HG03135 (cell line): ENCODE results near the gene PIP5K1C.

Experiments used
- ATAC-seq: cut with Tn5 transposase; IDR thresholded peaks from one replicate; pipeline ENCODE4 v1.9.1; 2021; ENCODE audit warnings: mild to moderate bottlenecking, moderate library complexity; ENCODE audit not compliant: unreplicated experiment

PIP5K1C gene

DNA sequence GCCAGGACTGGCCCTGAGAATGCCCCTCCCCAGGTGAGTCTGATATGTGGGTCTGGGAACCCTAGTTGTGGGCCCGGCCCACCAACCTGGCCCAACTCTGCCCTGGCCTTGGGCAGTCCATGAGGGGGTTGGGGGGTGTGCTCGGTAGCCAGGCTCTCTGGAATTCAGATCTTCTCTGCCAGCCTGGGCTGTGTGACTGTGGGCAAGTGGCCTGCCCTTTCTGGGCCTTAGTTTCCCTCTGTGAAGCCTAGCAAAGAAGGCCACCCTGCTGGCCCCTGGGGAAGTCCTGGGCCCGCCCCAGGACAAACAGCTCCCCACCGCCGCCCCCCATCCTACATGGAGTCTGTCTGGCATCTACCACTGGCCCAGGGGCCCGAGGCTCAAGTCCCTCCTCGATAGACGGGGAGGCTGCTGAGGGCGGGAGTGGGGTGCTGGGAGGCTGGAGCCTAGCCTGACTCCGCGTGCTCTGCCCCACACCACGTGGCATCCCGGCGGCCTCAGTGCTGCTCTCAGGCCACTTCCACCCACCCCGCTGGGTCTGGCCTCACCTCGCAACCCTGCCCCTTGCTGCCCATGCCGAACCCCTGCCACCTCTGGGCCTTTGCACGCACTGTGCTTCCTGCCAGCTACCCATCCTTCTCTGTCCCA, 85.3 kb downstream of the PIP5K1C start:
- ATAC-seq = no peak

DNA sequence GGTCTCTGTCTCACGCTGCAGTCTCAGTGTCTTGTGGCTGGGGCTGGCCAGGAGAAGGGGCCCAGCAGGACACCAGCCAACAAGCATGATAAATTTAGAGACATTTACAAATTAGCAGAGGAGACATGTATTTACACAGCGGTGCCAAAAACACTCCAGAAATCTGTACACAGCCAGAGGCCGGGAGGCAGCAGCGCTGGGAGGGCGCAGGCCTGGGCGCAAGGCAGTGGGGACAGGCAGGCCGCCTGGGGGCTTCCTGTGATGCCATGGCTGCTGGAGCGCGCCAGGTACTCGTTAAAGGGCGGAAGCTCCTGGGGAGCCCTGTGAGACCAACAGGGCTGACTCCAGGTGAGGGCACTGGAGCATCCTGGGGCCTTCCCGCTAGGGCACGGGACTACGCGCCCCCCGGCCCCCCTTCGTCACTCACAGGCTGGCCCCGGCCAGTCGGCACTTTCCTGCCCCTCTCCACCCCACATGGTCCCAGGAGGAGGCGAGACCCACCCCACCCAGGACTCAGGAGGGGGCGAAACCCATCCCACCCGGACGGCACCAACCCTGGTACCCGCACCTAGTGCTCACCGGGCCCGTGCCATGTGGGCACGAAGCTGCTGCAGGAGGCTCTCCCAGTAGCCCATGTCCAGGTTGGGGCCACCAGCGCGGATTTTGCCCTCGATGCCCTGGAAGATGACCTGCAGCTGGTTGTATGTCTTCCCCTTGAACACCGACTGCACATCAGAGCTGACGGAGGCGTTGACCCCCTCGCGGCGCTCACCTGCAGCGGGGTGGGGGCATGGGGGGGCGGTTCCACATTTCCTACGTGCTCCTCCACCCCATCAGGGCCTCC, 86.2 kb downstream of the PIP5K1C start:
- ATAC-seq = no peak

DNA sequence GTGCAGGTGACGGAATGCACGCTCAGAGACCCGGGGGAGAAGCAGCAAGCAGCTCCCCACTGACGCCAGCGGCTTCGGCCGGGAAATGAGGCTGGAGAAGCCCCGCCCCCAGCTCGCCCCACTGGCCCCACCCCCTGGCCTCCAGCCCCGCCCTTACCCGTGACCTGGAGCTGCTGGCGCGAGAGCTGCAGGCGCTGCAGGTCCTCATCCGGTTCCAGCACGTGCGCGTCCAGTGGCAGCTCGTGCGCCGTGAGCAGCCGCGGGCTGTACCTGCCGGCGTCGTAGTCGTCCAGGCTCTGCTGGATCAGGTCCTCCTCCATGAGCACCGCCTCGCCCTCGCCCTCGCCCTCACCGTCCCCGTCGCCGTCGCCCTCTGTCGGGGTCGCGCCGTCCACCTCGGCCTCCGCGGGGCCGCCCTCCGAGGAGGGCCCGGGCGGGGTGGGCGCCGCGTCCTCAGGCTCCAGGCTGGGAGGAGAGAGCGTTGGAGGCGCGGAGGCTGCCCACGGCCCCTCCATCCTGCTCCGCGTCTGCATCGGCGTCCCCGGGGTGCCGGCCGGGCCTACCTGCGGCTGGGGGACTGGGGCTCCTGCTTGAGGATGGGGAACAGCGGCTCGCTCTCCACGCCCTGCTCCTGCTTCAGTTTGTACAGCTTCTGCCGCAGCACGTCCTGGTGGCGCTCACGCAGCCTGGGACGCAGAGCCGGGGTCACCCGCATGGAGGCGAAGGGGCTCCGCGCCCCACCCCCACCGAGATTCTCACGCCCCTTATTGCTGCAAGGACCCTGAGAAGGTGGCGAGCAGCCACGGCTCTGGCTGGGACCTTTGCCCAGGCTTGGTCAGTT, 87.1 kb downstream of the PIP5K1C start:
- no peak for ATAC-seq

DNA sequence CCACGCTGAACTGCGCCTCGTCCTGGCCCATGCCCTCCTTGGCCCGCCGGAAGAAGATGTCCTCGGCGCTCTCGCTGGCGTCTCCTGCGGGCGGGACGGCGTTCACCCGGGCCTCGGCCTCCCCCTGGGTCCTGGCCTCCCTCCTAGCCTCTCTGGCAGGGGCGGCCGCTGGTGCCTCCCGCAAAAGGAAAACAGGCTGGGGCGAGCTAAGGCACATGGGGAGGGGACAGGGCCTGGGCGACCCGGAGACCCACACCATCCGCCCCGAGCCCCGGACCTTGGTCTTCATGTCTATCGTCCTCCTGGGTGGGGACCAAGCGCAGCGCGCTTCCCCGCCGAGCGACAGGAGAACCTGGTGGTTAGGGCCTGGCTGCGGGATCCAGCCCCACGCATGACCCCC, 87.9 kb downstream of the PIP5K1C start:
- no peak for ATAC-seq

DNA sequence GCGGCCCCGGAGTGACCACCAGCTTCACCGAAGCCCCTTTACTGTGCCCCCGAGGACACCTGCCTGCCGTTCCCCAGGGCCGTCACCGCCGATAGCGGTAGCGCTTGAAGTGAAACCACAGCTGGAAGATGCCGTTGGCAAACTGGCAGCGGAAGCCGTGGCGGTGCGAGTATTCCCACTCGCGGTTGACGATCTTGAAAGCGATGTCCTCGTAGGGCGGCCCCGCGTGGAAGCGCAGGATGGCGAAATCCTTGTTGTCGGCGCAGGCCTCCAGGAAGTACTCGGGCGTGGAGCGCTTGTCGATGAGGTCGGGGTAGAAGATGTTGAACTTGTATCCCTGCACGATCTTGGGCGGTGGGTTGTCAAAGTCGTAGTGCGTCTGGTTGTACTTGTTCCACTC, 88.4 kb downstream of the PIP5K1C start:
- ATAC-seq = no peak

DNA sequence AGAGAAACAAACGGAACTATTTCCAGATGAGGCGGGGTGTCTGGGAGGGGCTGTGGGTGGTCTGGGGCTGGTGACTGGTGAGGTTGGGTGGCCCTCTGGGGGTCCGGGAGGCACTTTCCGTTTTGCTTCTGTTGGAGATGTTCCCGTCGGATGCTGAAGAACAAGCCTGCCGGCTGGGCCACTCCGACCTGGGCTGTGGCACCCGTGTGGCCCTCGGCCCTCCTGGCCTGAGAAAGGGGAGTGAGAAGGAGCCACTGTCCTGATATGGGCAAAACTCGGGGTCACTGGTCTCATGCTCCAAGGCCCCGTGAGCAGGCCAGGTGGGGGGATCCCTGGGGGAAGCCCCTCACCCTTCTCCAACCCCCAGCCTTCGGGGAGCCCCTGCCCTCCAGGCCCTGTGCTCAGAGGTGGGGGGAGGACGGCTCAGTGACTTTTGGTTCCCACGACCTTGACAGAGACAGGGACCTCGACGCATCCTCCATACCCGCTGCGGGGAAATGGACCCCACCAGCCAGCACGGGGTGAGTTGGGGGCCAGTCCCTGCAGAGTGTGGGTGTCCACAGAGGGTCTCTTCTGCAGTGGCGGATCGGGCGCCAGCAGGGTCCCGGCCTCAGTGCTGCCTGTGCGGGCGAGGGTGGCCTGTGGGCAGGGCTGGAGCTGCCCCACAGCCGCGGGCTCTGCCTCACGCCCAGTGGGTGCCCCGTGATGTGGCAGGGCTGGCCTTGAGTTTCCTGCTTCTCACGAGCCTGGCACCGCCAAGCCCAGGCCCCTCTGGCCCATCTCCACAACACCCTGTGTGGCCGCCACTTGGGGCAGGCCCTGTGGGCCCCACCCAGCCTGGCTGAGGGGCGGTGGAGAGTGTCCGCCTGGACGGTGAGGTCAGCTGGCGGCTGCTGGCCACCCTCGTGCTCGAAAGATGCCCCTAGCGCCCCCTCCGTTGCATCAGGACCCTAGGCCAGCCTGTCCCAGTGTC, 89.2 kb downstream of the PIP5K1C start:
- no peak for ATAC-seq

DNA sequence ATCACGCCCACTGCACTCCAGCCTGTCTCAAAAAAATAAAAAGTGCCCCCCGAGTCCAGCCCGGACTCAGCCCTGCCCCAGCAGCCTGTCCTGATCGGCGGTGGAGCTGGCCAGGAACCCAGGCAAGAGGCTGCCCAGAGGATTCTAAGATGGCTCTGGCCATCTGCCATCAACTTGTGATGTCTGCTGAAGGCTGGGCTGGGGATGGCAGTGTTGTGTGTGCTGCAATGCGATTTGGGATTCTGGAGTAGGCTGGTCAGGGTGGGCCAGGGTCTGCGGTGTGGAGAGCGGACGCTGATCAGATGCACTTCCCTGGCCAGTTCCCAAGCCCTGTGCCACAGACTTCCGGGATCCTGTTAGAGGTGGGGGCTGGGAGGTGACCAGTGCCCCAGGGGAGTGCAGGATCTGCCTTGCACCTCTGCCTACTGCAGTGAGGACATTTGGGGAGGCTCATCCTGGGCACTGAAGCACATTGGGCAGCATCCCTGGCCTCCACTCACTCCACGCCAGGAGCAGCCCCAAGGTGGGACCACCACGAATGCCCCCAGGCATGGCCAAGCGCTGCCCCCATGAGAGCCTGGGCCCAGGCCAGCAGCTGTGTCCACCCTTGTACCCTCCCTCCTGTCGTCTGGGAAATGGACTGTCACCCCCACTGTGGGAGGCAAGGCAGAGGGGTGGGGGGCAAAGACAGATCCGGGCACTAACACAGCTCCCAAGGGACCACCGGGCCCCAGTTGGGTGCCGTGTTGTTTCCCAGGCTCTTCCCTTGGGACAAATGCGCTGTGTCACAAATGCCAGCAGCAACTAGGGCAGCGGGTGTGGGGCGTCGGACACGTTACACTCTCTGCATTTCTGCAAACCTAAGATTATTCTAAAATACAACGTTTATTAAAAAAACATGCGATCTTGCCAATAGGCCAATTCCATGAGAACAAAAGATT, 90.2 kb downstream of the PIP5K1C start:
- no peak for ATAC-seq

DNA sequence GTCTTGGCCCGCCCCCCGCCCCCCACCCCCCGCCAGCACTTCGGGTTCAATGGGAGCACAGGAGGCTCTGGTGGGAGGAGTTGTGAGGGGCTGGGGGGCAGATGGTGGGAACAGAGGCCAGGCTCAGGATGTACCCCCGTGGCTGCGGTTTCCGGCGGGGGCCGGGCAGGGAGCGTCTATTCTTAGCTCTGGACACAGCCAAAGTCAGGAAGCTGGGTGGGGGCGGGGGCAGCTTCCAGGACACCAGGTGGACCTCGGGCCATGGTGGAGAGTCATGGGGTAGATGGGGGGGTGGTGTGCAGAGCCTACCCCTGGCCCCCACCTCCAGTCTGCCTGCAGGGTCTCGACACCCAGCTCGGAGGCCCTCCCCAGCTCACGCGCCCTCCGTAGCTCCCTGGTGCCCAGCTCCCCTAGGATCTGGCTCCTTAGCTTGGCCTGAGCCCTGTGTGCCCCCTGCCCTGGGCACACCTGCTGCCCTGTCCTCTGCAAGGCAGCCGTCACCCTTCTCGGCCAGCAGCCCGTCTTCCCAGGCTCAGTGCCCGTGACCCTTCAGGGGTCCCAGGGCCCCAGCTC, 91.4 kb downstream of the PIP5K1C start:
- no peak for ATAC-seq

DNA sequence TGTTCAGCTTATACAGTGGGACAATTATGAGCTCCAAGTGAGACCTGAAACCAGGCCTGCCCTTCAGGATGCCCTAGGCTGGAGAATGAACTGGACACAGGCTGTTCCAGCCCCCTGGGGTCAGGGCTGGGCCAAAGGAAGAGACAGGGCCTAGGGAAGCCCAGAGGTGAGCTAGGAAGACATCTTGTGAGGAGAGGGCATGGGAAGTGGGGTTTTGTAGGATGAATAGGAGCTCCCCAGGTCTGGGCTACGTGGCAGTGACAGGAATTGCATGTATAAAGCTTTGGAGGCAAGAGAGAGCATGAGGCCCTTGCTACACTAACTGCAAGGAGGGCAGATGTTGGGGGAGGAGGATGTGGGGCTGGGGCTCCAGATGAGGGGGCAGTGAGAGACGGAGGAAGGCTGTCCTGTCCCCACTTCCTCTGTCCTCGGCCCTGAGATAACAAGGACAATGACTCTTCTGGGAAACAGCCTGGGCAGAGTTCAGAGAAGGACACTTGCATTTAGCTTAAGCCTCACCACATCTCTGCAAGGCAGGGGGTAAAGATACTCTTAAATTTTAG, 92.1 kb downstream of the PIP5K1C start:
- ATAC-seq = no peak

DNA sequence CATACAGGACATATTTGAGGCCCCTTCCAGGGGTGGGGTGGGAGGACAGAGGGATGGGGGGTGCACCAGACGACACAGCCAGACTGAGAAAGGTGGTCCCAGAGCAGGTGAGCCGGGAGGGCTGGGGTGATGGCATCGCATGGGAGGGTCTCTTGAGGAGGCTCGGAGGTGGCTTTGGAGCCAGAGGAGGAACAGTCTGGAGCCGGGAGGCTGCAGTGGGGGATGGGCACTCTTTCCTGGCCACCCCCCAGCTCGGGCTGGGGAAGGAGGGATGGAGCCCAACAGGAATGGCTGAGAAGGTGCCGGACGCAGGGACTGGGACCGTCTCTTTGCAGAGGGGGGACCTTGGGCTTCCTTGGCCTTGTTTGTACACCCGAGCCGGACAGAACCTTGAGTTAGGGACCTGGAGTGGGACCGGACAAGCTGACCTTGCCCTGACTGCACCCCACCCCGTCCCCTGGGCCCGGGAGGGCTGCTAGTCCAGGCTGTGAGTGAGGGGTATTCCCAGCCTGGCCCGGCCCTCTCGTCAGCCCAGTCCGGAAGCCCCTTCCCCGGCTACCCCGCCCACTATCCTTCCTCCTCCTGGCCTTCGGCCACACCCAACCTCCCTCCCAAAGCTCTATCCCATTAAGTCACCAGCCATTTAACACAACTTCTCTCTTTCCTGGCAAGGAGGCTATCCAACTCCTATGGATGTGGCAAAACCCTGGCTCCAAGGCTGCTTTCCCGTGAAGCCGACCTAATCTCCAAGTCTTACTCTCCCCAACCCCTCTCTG, 92.8 kb downstream of the PIP5K1C start:
- no peak for ATAC-seq

DNA sequence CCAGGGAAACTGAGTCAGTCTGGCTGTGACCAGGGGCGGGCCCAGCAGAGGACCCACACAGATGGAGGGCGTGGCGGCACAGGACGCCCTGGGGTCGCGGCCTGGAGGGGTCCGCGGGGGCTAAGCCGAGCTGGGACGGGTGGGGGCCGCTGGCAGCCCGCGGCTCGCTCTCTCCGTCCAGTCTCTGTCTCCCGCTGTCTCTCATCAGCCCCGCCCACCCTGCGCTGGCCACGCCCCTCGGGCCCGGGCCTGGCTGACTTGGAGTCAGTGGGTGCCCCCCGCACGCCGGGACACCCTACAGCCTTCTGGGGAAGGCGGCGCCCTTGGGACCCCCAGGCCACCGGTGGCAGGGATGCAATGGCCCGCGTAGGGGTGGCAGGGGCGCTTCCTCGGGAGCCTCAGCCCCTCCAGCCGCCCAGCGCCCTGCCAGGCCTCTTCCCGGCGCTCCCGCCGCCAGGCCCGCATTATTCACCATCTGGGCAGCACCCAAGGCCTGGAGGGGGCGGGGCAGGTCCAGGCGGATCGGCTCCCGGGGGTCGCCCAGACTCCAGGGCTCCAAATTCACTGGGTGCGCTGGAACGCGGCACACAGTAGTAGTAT, 93.5 kb downstream of the PIP5K1C start, which contains the start of gene TBXA2R:
TSS of gene TBXA2R (minus strand) at position 186 of the 600 bp plus-strand sequence. CDS start 6,241 bp downstream, outside the sequence.
- no peak for ATAC-seq

DNA sequence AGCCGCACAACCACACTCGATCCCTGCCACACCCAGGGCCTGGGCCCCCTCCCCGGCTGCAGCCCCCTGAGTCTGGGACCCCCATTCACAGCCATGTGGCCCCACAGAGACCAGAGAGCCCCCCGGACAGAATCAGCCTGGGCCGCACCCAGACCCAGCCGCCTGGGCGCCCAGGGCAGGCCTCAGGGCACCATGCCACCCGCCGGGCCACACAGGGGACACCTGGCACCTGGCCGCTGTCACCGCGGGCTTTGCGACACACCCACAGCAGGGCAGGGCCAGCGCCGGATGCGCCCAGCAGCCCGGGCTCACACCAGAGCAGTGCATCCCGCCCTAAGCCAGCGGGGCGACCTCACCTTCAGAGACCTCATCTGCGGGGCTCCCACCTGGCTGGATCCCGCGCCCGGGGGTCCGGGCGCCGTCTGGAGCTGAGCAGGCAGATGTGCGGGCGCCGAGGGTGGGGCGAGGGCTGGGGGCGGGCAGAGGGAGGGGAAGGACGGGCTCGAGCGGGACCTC, 94.0 kb downstream of the PIP5K1C start:
- ATAC-seq = no peak

DNA sequence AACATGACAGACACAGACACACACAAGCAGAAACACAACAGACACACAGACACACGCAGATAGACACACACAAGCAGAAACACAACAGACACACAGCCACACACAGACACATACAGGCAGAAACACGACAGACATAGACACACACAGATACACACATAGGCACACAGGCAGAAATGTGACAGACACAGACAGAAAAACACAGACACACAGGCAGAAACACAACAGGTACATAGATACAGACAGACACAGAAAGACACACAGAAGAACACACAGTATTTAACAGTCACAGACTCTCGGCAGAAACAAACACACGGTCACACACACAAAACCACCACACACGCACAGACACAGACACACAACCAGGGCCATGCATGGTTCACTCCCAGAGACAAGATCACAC, 94.5 kb downstream of the PIP5K1C start:
- no peak for ATAC-seq

DNA sequence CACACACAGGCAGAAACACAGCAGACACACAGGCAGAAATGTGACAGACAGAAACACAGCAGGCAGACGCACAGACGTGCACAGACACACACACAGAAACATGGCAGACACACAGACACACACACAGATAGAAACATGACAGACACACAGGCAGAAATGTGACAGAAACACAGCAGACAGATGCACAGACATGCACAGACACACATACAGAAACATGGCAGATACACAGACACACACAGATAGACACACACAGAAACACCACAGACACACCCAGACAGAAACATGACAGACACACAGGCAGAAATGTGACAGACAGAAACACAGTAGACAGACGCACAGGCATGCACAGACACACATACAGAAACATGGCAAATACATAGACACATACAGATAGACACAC, 94.9 kb downstream of the PIP5K1C start:
- no peak for ATAC-seq

DNA sequence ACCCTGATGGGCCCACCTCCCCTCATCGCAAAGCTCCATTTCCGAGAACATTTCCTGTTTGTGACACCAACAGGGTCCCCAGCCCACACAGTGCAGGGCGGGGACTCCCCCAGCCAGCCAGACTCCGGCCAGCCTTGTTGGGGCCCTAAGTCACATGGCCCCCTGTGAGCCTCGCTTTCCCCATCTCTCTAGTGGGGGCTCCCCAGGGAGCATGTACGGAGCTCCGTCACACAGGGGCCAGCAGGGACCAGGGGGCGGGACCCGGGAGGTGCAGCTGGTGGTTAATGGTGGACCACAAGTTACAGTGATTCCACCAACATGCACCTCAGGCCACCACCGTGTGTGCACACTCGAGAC, 95.3 kb downstream of the PIP5K1C start:
- ATAC-seq = no peak

DNA sequence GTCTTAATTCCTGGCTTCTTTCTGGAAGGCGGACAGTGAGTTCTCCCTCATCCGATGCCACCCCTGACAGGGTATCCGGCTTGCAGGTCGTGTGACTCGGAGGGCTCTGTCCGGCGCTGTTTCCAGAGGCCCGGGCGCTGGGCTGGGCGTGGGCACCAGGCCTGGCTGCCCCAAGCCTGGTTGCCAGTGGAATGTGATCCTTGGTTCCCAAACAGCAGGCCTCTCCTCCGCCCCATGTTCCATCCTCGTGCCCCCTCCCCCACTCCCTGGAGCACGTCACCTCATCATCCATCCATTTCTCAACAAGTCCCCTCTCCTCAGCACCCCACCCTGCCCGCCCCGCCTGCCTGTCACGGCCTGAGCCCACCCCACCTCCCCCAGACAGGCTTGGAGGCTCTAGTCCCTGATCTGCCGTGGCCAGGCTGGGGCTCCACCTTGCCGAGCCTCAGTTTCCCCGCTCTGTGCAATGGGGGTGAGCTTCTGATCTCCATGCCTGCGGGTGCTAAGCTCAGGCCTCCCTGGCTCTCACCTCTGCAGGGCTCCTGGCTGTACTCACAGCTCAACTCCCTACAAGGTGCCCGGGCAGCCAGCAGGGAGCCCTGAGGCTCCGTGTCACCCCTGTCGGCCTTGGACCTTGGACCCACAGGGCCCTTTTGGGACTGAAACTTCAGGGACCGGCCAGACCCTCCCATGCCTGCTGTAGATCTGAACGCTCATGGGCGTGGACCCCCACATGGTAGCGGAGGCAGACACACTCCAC, 95.9 kb downstream of the PIP5K1C start:
- no peak for ATAC-seq
